ENCODE data around the gene CLPSL1. TPM values are rescaled to one million over a fixed set of nuclear protein-coding genes. Genes with fewer than 3 reads are reported as not detected.

The CLPSL1 gene
- total and polyA plus RNA-seq, 2 of the 8 experiments (the other 6 are each of a cell fraction or from before 2014, with no cell fraction given): not detected

DNA sequence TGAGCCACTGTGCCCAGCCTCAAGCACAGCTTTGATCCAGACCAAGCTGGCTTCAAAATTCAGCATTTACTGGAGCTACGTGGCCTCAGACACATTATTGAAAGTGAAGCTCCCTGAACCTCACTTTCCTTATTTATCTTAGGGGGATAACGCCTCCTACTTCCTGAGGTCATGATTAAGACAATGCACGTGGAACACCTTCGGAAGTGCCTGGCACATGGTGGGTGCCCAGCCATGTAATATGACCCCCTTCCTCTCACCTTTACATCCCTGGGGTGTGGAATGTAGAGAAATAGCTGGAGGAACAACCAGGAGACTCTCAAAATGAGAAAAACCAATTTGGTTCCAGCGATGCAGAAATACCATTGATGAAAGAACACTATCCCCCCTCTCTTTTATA is 17.9 kb downstream of the CLPSL1 start:
- Histone ChIP-seq H2BK20ac (ENCODE audit: low read length) (no peak overlapping the region), H2BK12ac (ENCODE audit: low read depth, low read length) (no peak overlapping the region), H3K9me3 (ENCODE audit: insufficient read depth in 2 of 2, low read depth in 1 of 2, low read length in 1 of 2) (no peaks in the 10 kb centered on the region), H3K27me3 (replicated peaks in 1 of 4; ENCODE audit: control insufficient read depth in 3 of 4, extremely low read depth in 1 of 4, insufficient read depth in 3 of 4, low read length in 3 of 4) (no peaks in the 10 kb centered on the region), H2BK5ac (ENCODE audit: low read depth, low read length) (no peak overlapping the region), H2AK5ac (ENCODE audit: low read depth, low read length) (no peak overlapping the region), H3K23me2 (ENCODE audit: low read depth, low read length) (no peaks in the 10 kb centered on the region), H4K91ac (replicated peaks; ENCODE audit: insufficient read length, low read length) (no peak overlapping the region), H2BK15ac (ENCODE audit: low read length) (no peak overlapping the region), H3K18ac (ENCODE audit: extremely low read depth, low read length) (no peak overlapping the region), H4K8ac (ENCODE audit: extremely low read depth, insufficient read depth, low read length) (no peak overlapping the region), H3K56ac (replicated peaks; ENCODE audit: insufficient read length, low read depth, low read length) (no peak overlapping the region), H4K5ac (ENCODE audit: insufficient read length, low read depth, low read length) (no peak overlapping the region), H3K4me2 (ENCODE audit: insufficient read depth in 1 of 2, low read depth in 2 of 2, low read length in 2 of 2) (no peak overlapping the region), H3K23ac (ENCODE audit: insufficient read length) (no peak overlapping the region), H3K4ac (replicated peaks; ENCODE audit: insufficient read length, low read depth, low read length) (no peak overlapping the region), H3K79me2 (ENCODE audit: control insufficient read depth in 1 of 2, insufficient read depth in 2 of 2, low read length in 2 of 2) (no peaks in the 10 kb centered on the region), H3K36me3 (ENCODE audit: control insufficient read depth in 2 of 4, insufficient read depth in 4 of 4, low read length in 3 of 4) (no peaks in the 10 kb centered on the region), H3K14ac (ENCODE audit: insufficient read length) (no peak overlapping the region), H3K79me1 (ENCODE audit: low read depth, low read length) (no peaks in the 10 kb centered on the region), H3K4me1 (replicated peaks in 1 of 4; ENCODE audit: control insufficient read depth in 3 of 4, insufficient read depth in 4 of 4, low read length in 3 of 4) (peaks cover 0 to 7% (median 5%) of the 10 kb centered on the region in 4 experiments; a peak in 4 of 7 replicates), H3K4me3 (ENCODE audit: extremely low read depth in 1 of 4, insufficient read depth in 2 of 4, low read depth in 3 of 4, low read length in 4 of 4) (no peak overlapping the region), H2BK120ac (replicated peaks; ENCODE audit: low read depth, low read length) (no peak overlapping the region), H3K9ac (replicated peaks in 1 of 4; ENCODE audit: extremely low read depth in 1 of 4, low read depth in 3 of 4, low read length in 3 of 4) (no peak overlapping the region), H2AFZ (ENCODE audit: low read length) (no peak overlapping the region), H4K20me1 (replicated peaks in 1 of 2; ENCODE audit: control insufficient read depth in 1 of 2, insufficient read depth in 2 of 2, low read length in 2 of 2) (no peaks in the 10 kb centered on the region), H3K27ac (ENCODE audit: low read depth, low read length) (no peak overlapping the region)
- 85% methylated on average over 5 of the region's 5 CpGs; no CpG with 5 or more reads in 1 of the 2 experiments for WGBS, 2 experiments (ENCODE audit: extremely low coverage in 1 of 2, insufficient coverage in 1 of 2, insufficient read length in 1 of 2, insufficient replicate concordance in 2 of 2, low coverage in 1 of 2, low lambda C conversion rate in 2 of 2, missing lambda C conversion rate in 1 of 2)
- DNase-seq (ENCODE audit: low read depth in 1 of 2, low spot score in 2 of 2): no peak
- ChIA-PET CTCF (ENCODE audit: partially characterized antibody) (interaction anchor here (0.6 to 4.9 kb wide), 6 partner anchors 9 to 379 kb away, joined by 3 to 27 read pairs (median 3); no protein-coding TSS in a partner anchor), POLR2A (ENCODE audit: partially characterized antibody) (interaction anchor here (0.8 to 3.0 kb wide), 3 partner anchors 12 to 34 kb away, joined by 3 to 12 read pairs (median 9); no protein-coding TSS in a partner anchor)
- FAIRE-seq: no peak
- TF ChIP-seq PHF8 (conservative IDR thresholded peaks at IDR 0.05; ENCODE audit: low read depth, low read length) (no peak), SP1 (IDR thresholded peaks at IDR 0.05; ENCODE audit: low read depth, low read length) (no peak), GTF2F1 (IDR thresholded peaks at IDR 0.05; ENCODE audit: borderline replicate concordance, low read depth, low read length) (no peak), CEBPB (IDR thresholded peaks at IDR 0.05; ENCODE audit: low read depth, low read length) (no peak), CHD2 (IDR thresholded peaks at IDR 0.05; ENCODE audit: low read length) (no peak), KDM1A (IDR thresholded peaks at IDR 0.05; ENCODE audit: borderline replicate concordance, low read length) (no peak), SIX5 (IDR thresholded peaks at IDR 0.05; ENCODE audit: low read depth, low read length) (no peak), BCL11A (IDR thresholded peaks at IDR 0.05; ENCODE audit: low read depth in 2 of 2, low read length in 2 of 2) (no peak), TCF12 (IDR thresholded peaks at IDR 0.05; ENCODE audit: low read depth, low read length) (no peak), SIN3A (conservative IDR thresholded peaks at IDR 0.05 in 1 of 2, IDR thresholded peaks at IDR 0.05 in 1 of 2; ENCODE audit: low read depth in 1 of 2, low read length in 2 of 2) (no peak)
- TF ChIP-seq, protein P1, sequence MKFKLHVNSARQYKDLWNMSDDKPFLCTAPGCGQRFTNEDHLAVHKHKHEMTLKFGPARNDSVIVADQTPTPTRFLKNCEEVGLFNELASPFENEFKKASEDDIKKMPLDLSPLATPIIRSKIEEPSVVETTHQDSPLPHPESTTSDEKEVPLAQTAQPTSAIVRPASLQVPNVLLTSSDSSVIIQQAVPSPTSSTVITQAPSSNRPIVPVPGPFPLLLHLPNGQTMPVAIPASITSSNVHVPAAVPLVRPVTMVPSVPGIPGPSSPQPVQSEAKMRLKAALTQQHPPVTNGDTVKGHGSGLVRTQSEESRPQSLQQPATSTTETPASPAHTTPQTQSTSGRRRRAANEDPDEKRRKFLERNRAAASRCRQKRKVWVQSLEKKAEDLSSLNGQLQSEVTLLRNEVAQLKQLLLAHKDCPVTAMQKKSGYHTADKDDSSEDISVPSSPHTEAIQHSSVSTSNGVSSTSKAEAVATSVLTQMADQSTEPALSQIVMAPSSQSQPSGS (IDR thresholded peaks at IDR 0.05; ENCODE audit: low read length): no peak
- TF ChIP-seq, protein P2, sequence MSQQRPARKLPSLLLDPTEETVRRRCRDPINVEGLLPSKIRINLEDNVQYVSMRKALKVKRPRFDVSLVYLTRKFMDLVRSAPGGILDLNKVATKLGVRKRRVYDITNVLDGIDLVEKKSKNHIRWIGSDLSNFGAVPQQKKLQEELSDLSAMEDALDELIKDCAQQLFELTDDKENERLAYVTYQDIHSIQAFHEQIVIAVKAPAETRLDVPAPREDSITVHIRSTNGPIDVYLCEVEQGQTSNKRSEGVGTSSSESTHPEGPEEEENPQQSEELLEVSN (IDR thresholded peaks at IDR 0.05): peak; percentile 65; the same call in 1 of the 2 replicates
